Esophagus muscularis mucosa (tissue), 4 donors: ENCODE results near the gene ZSCAN21. TPM values are rescaled to one million over a fixed set of nuclear protein-coding genes. Genes with fewer than 3 reads are reported as not detected.

Experiments used
- DNase-seq: peaks from one replicate; pipeline ENCODE4 v3.0.0-alpha.2; 2017; ENCODE audit errors: extremely low spot score
- H3K27ac ChIP-seq, 4 donors: fragments of 200-600 bp; sonication (generic); replicated peaks in 1 of 4; 1 replicate in 3 of 4; 2 replicates in 1 of 4; pipeline ENCODE4 v1.5.1; 2016 to 2019; ENCODE audit warnings: mild to moderate bottlenecking in 1 of 4
- H3K27me3 ChIP-seq, 4 donors: fragments of 200-600 bp; sonication (generic); one replicate each; pipeline versions ENCODE4 v1.5.1 to v1.6.0; 2016 to 2019
- H3K36me3 ChIP-seq, 4 donors: fragments of 200-600 bp; sonication (generic); one replicate each; pipeline ENCODE4 v1.5.1; 2016 to 2019
- H3K4me1 ChIP-seq, 4 donors: fragments of 200-600 bp; sonication (generic); one replicate each; pipeline ENCODE4 v1.5.1; 2016 to 2019
- H3K4me3 ChIP-seq, 4 donors: fragments of 200-600 bp; sonication (generic); 1 replicate in 2 of 4; 2 replicates in 2 of 4; pipeline ENCODE4 v1.5.1; 2016 to 2019; ENCODE audit warnings: mild to moderate bottlenecking in 4 of 4, moderate library complexity in 1 of 4
- H3K9me3 ChIP-seq, 4 donors: fragments of 200-600 bp; sonication (generic); 1 replicate in 3 of 4; 2 replicates in 1 of 4; pipeline ENCODE4 v1.5.1; 2016 to 2019
- CTCF ChIP-seq, 3 experiments: fragments of 200-600 bp in 2 of 3; fragments of 450-650 bp in 1 of 3; sonication (generic) in 2 of 3; IDR thresholded peaks; one replicate each; pipeline ENCODE4 v1.5.1; 2017 to 2019; ENCODE audit warnings: antibody characterized with exemption in 3 of 3, mild to moderate bottlenecking in 2 of 3, moderate library complexity in 1 of 3
- EP300 ChIP-seq: sonication (generic); formaldehyde crosslinking; IDR thresholded peaks from one replicate; pipeline ENCODE4 v1.6.1; 2017; ENCODE audit warnings: antibody characterized with exemption
- POLR2A ChIP-seq: fragments of 450-650 bp; IDR thresholded peaks from one replicate; pipeline ENCODE4 v1.6.1; 2017; ENCODE audit warnings: antibody characterized with exemption, moderate library complexity, mild to moderate bottlenecking, low read depth
- POLR2AphosphoS5 ChIP-seq, 2 donors: sonication (generic); formaldehyde crosslinking; IDR thresholded peaks; one replicate each; pipeline ENCODE4 v1.6.1; 2017; ENCODE audit warnings: antibody characterized with exemption in 2 of 2
- WGBS: methylation state at CpG from one replicate; pipeline ENCODE4 v1.1.5; 2018; 5-methylcytosine and 5-hydroxymethylcytosine counted together
- intact Hi-C: fragments of 100-400 bp; cut with DNase I; formaldehyde crosslinking; loops from one replicate; pipeline ENCODE4 v1.15.1; 2023
- total RNA-seq, 4 donors: library from RNA; depleted of rRNA; stranded (reverse); fragments of >200 nt; gene quantifications; one replicate each; pipeline versions ENCODE4 v1.1.0 to v1.2.1, GENCODE V29; 2016

ZSCAN21 gene
- total RNA-seq, 4 donors from 2014 or later: 12.9 to 18.4 (median 16.1) TPM

DNA sequence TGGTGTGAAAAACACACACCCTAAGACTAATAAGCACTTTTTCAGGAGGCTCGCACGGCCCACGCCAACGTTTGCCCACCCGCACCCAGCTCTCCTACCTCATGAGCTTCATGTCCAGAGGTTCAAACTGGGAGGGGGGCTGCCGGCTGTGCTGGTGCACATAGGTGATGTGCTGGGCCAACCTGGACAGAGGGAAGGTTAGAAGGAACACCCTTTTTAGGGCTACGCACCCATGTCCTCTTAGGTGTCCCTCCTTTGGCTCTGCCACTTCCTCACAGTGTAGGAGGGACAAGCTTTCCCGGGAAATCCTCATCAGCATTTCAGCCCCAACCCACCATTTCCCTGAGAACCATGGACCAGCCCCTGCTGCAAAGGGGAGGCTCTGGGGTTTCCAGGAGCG, 45.7 kb downstream of the ZSCAN21 start:
- Histone ChIP-seq H3K27me3 (no peaks in the 10 kb centered on the region), H3K4me3 (no peak overlapping the region), H3K36me3 (peaks cover 81 to 94% (median 92%) of the 10 kb centered on the region in 4 donors), H3K9me3 (no peaks in the 10 kb centered on the region), H3K4me1 (peaks cover 13 to 45% (median 23%) of the 10 kb centered on the region in 4 donors), H3K27ac (no peak overlapping the region)
- WGBS: 77% methylated on average over 9 of the region's 9 CpGs
- TF ChIP-seq POLR2AphosphoS5 (IDR thresholded peaks at IDR 0.05) (no peak), EP300 (no peak), CTCF (IDR thresholded peaks at IDR 0.05) (no peak), POLR2A (no peak)
- intact Hi-C loops: no loop called here
- DNase-seq: no peak

- Histone ChIP-seq H3K9me3 (no peaks in the 10 kb centered on the region), H3K4me1 (peaks cover 13 to 41% (median 23%) of the 10 kb centered on the region in 4 donors), H3K4me3 (no peak overlapping the region), H3K27me3 (no peaks in the 10 kb centered on the region), H3K27ac (no peak overlapping the region), H3K36me3 (peaks cover 78 to 90% (median 88%) of the 10 kb centered on the region in 4 donors)
- DNase-seq: no peak
- intact Hi-C loops: no loop called here
- TF ChIP-seq POLR2AphosphoS5 (IDR thresholded peaks at IDR 0.05) (no peak), EP300 (no peak)
- WGBS: 90% methylated on average over 11 of the region's 17 CpGs
Observed at GRCh38 chr7:100095704-100096103, 46.1 kb downstream of the ZSCAN21 start.

- 86% methylated on average over 8 of the region's 10 CpGs for WGBS
- Histone ChIP-seq H3K27ac (no peak overlapping the region), H3K27me3 (no peaks in the 10 kb centered on the region), H3K4me1 (peaks cover 19 to 42% (median 29%) of the 10 kb centered on the region in 4 donors), H3K4me3 (no peak overlapping the region), H3K9me3 (no peaks in the 10 kb centered on the region), H3K36me3 (peaks cover 51 to 69% (median 67%) of the 10 kb centered on the region in 4 donors)
- TF ChIP-seq CTCF (IDR thresholded peaks at IDR 0.05) (no peak), POLR2A (no peak), POLR2AphosphoS5 (IDR thresholded peaks at IDR 0.05) (no peak), EP300 (no peak)
- intact Hi-C loops: no loop called here
- no peak for DNase-seq
Observed at GRCh38 chr7:100098913-100099312, 49.3 kb downstream of the ZSCAN21 start.

- H3K36me3 ChIP-seq: peaks cover 52 to 69% (median 67%) of the 10 kb centered on the region in 4 donors
- H3K4me1 ChIP-seq: peaks cover 19 to 39% (median 28%) of the 10 kb centered on the region in 4 donors
- no peaks in the 10 kb centered on the region for H3K9me3 ChIP-seq
- TF ChIP-seq EP300 (no peak), POLR2A (no peak), CTCF (IDR thresholded peaks at IDR 0.05) (no peak), POLR2AphosphoS5 (IDR thresholded peaks at IDR 0.05) (no peak)
- no peaks in the 10 kb centered on the region for H3K27me3 ChIP-seq
- H3K27ac ChIP-seq: peak overlapping the region in 3 of 4 donors; percentile 93 to 98 (median 94)
- WGBS: 75% methylated on average over 12 of the region's 12 CpGs
- intact Hi-C loops: no loop called here
- DNase-seq: no peak
- H3K4me3 ChIP-seq: peak overlapping the region; percentile 69 to 86 (median 82)
Observed at GRCh38 chr7:100099452-100099851, 49.9 kb downstream of the ZSCAN21 start.

GRCh38 chr7:100100420-100101015, 50.9 kb downstream of the ZSCAN21 start:
- intact Hi-C loops: loop anchor here (2.0 kb wide), 1 partner anchor 26 kb away; the partner anchor contains the start of gene MBLAC1
- Histone ChIP-seq H3K27ac (peak overlapping the region; percentile 93 to 98 (median 96)), H3K36me3 (peaks cover 55 to 69% (median 67%) of the 10 kb centered on the region in 4 donors), H3K4me3 (peak overlapping the region; percentile 69 to 86 (median 82)), H3K27me3 (no peaks in the 10 kb centered on the region), H3K9me3 (no peaks in the 10 kb centered on the region), H3K4me1 (peaks cover 19 to 39% (median 28%) of the 10 kb centered on the region in 4 donors)
- TF ChIP-seq EP300 (no peak), POLR2AphosphoS5 (IDR thresholded peaks at IDR 0.05) (peak; percentile 84 to 87), CTCF (IDR thresholded peaks at IDR 0.05) (peak in 1 of 3 experiments; percentile 7), POLR2A (no peak)
- DNase-seq: peak; percentile 97
- WGBS: under 1% methylated on average over 23 of the region's 61 CpGs
